WERI-Rb-1 (cell line): ENCODE results near the gene MRPL39.

Source experiments
- DNase-seq: peaks from one replicate; pipeline ENCODE4 v3.0.0-alpha.2; 2020
- H3K27ac ChIP-seq: fragments of 250-450 bp; sonication (Bioruptor Pico); 2 replicates; pipeline ENCODE4 v1.5.1; 2020; ENCODE audit warnings: mild to moderate bottlenecking, moderate library complexity
- H3K27me3 ChIP-seq: fragments of 250-450 bp; sonication (Bioruptor Pico); 2 replicates; pipeline ENCODE4 v1.5.1; 2021; ENCODE audit warnings: mild to moderate bottlenecking, low read depth, moderate library complexity; ENCODE audit not compliant: insufficient read depth, severe bottlenecking
- H3K36me3 ChIP-seq: fragments of 250-450 bp; sonication (Bioruptor Pico); 2 replicates; pipeline ENCODE4 v1.5.1; 2020; ENCODE audit warnings: mild to moderate bottlenecking, moderate library complexity
- H3K4me3 ChIP-seq: 2 replicates; pipeline ENCODE4 v1.5.1; 2011; ENCODE audit warnings: low read depth, mild to moderate bottlenecking, control low read depth, low read length
- H3K9me3 ChIP-seq: fragments of 250-450 bp; sonication (Bioruptor Pico); 2 replicates; pipeline ENCODE4 v1.5.1; 2021; ENCODE audit warnings: mild to moderate bottlenecking, moderate library complexity; ENCODE audit not compliant: severe bottlenecking
- TF ChIP-seq, protein P1 (sequence below): IDR thresholded peaks from 2 replicates; pipeline ENCODE4 v1.5.1; 2011; ENCODE audit warnings: low read depth, mild to moderate bottlenecking, control low read depth, inconsistent platforms, low read length

Gene MRPL39

DNA sequence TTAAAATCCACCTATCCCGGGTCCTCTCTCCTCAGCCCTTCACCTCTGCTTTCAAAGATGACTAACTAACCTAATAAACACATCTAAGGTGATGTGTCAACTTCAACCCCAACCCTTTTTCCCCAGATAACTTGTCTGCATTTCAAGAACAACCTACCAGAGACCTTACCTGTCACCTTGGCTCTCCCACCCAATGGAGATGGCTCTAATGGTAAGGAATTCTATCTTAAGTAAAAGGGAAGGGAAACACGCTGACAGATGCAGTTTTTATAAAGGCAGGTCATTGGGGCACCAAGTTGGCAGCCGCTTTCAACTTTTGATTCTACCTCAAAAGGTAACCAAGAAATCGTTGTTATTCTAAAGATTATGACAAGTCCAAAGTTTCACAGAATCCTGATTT lies 37.6 kb downstream of the MRPL39 start:
- Histone ChIP-seq H3K4me3 (no peak overlapping the region), H3K9me3 (no peaks in the 10 kb centered on the region), H3K27ac (no peak overlapping the region), H3K27me3 (no peaks in the 10 kb centered on the region), H3K36me3 (no peaks in the 10 kb centered on the region; the same call in 1 of the 2 replicates)
- no peak for DNase-seq
- TF ChIP-seq, protein P1, sequence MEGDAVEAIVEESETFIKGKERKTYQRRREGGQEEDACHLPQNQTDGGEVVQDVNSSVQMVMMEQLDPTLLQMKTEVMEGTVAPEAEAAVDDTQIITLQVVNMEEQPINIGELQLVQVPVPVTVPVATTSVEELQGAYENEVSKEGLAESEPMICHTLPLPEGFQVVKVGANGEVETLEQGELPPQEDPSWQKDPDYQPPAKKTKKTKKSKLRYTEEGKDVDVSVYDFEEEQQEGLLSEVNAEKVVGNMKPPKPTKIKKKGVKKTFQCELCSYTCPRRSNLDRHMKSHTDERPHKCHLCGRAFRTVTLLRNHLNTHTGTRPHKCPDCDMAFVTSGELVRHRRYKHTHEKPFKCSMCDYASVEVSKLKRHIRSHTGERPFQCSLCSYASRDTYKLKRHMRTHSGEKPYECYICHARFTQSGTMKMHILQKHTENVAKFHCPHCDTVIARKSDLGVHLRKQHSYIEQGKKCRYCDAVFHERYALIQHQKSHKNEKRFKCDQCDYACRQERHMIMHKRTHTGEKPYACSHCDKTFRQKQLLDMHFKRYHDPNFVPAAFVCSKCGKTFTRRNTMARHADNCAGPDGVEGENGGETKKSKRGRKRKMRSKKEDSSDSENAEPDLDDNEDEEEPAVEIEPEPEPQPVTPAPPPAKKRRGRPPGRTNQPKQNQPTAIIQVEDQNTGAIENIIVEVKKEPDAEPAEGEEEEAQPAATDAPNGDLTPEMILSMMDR = no peak

DNA sequence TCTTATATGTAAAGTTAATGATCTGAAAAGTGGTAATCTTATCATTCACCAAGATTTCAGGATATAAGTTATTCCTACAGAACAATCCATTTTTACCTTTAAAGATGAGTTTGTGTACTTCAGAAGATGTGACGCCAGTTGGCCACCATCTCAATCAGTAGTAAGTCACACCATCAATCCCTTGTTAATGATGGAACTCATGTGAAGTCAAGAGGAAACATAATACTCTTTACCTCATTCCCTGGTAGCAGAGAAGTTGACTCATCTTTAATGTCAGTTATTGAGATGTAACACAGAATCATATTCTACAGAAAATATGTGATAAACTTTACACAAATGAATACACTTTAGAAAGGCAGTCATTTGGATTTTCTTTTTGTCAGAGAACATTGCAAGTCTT lies 38.2 kb downstream of the MRPL39 start:
- no peak overlapping the region for H3K27ac ChIP-seq
- DNase-seq = no peak
- H3K27me3 ChIP-seq = no peaks in the 10 kb centered on the region
- TF ChIP-seq, protein P1 = no peak
- H3K36me3 ChIP-seq = no peaks in the 10 kb centered on the region; the same call in 1 of the 2 replicates
- H3K4me3 ChIP-seq = no peak overlapping the region
- H3K9me3 ChIP-seq = no peaks in the 10 kb centered on the region

DNA sequence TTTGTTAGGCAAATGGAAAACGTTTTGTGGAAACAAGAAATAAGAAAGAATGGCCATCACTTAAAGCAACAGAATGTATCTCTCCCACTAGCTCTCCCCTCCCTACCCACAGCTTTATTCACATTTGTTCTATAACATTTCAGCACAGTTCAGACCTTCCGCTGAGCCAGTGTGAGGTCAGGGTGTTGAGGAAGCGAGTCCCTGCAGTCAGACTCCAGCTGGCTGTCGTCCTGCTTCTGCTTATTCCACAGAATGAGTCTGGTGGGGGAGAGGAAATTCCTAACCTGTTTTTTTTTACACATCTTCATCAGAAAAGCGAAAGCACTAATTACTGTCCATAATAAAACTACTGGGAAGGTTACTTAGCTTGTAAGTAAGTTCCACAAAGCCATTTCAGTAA lies 39.0 kb downstream of the MRPL39 start:
- DNase-seq = no peak
- no peaks in the 10 kb centered on the region; the same call in 1 of the 2 replicates for H3K36me3 ChIP-seq
- no peaks in the 10 kb centered on the region for H3K9me3 ChIP-seq
- TF ChIP-seq, protein P1 = no peak
- H3K27ac ChIP-seq = no peak overlapping the region
- H3K27me3 ChIP-seq = no peaks in the 10 kb centered on the region
- no peak overlapping the region for H3K4me3 ChIP-seq

GRCh38 chr21:25567472-25567871 lies 39.8 kb downstream of the MRPL39 start:
- Histone ChIP-seq H3K4me3 (no peak overlapping the region), H3K27ac (no peak overlapping the region), H3K36me3 (no peaks in the 10 kb centered on the region; the same call in 1 of the 2 replicates), H3K9me3 (no peaks in the 10 kb centered on the region), H3K27me3 (no peaks in the 10 kb centered on the region)
- TF ChIP-seq, protein P1 = 0 out of 2 replicates have a peak, but pooled peaks have one; percentile 20
- DNase-seq = no peak

GRCh38 chr21:25566645-25567044 lies 40.6 kb downstream of the MRPL39 start:
- DNase-seq = no peak
- Histone ChIP-seq H3K9me3 (no peaks in the 10 kb centered on the region), H3K36me3 (no peaks in the 10 kb centered on the region; the same call in 1 of the 2 replicates), H3K27ac (no peak overlapping the region), H3K4me3 (no peak overlapping the region), H3K27me3 (no peaks in the 10 kb centered on the region)
- TF ChIP-seq, protein P1 = no peak
